Right cardiac atrium (tissue), 5 donors: ENCODE measurements around the gene BNIP5. TPM values are rescaled to one million over a fixed set of nuclear protein-coding genes. Genes with fewer than 3 reads are reported as not detected.

Source experiments
- ATAC-seq, 2 donors: fragments of 200-7000 bp; cut with Tn5 transposase; one replicate each; pipeline versions ENCODE4 v1.8.0 to v1.9.1; 2020; ENCODE audit warnings: moderate library complexity in 2 of 2, mild to moderate bottlenecking in 1 of 2
- DNase-seq, 3 donors: peaks; one replicate each; pipeline ENCODE4 v3.0.0-alpha.2; 2020
- H3K27ac ChIP-seq: one replicate; pipeline ENCODE4 v1.5.1; 2013; ENCODE audit warnings: mild to moderate bottlenecking, low read length, control low read depth, moderate library complexity
- H3K27me3 ChIP-seq: one replicate; pipeline ENCODE4 v1.6.1; 2013; ENCODE audit not compliant: control insufficient read depth, insufficient read depth
- H3K4me1 ChIP-seq: one replicate; pipeline ENCODE4 v1.6.1; 2013; ENCODE audit warnings: low read length; ENCODE audit not compliant: control insufficient read depth, insufficient read depth
- H3K4me3 ChIP-seq: one replicate; pipeline ENCODE4 v1.5.1; 2013; ENCODE audit warnings: low read length, control low read depth
- H3K9me3 ChIP-seq: one replicate; pipeline ENCODE4 v1.6.1; 2013; ENCODE audit warnings: low read length; ENCODE audit not compliant: control insufficient read depth
- WGBS: extraction: QIAGEN DNeasy Blood & Tissue Kit; methylation state at CpG from one replicate; pipeline ENCODE4 v1.1.7; 2013; 5-methylcytosine and 5-hydroxymethylcytosine counted together
- intact Hi-C, 4 donors: fragments of 100-400 bp; cut with DNase I; formaldehyde crosslinking; loops; one replicate each; pipeline versions ENCODE4 v1.11.0 to v1.14.0; 2022 to 2023
- polyA plus RNA-seq: library from polyadenylated mRNA; stranded (reverse); fragments of 200-250 nt; gene quantifications from one replicate; pipeline ENCODE4 v1.2.3, GENCODE V29; 2013
- total RNA-seq, 4 donors: library from RNA; stranded (reverse); fragmentation: NEBNext Ultra II Directional; extraction: Animal tissue kit (Norgen Biotek cat#: 25700); gene quantifications; one replicate each; pipeline ENCODE4 v1.2.1, GENCODE V29; 2021
- donor health status: healthy with polysubstance abuse.
- donor health status: DM: no; HTN: yes; CAD: no.
- donor health status: DM: no; HTN: no; CAD: no.
- donor health status: DM: no; HTN: yes; CAD: no; lungs with severe emphysema.
- donor health status: DM: yes; HTN: yes; CAD: no.

BNIP5 gene
- total and polyA plus RNA-seq, 5 donors, result 0.02 to 0.06 TPM; not detected in 3

DNA sequence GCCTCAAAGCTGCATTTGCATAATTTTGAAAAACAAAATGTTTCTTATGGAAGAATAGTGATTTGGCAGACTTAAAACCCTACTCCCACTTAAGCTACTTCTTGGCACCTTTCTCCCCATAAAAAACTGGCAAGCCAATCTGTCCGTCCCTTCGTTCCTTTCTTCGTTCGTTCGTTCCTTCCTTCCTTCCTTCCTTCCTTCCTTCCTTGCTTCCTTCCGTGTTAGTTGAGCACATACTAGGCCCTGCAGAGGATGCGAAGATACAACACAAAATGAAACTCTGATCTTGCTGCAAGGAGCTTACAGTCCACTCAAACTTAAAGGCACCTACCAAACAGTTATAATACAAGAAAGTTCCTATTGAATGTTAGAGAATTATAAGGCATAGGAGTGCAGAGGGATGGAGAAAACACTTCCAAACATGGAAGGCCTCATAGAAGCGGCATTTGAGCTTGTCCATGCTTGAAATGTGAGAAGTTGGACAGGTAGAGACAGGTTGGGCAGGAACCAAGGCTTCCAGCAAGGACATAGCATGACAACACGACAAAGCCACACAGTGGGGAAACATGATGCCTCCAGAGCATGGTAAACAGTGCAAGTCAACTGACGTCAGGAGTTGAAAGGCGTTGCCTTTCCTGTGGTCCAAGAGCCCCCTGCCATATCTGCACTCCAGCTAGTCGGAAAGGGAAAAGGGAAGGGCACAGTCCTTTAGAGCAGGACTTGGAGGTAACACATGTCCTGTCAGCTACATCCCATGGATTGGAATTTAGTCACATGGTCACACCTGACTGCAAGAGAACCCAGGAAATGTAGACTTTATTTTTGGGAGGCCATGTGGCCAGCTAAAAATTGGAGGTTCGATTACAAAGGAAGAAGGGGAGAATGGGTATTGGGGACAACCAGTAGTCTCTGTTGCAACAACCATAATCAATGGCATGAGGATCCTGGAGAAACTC, 59.8 kb downstream of the BNIP5 start:
- Histone ChIP-seq H3K27me3 (no peaks in the 10 kb centered on the region), H3K27ac (no peak overlapping the region), H3K9me3 (no peaks in the 10 kb centered on the region), H3K4me3 (no peak overlapping the region), H3K4me1 (no peaks in the 10 kb centered on the region)
- ATAC-seq (no peak), DNase-seq (no peak)
- intact Hi-C loops, result no loop called here
- WGBS, result 69% methylated on average over 13 of the region's 13 CpGs

DNA sequence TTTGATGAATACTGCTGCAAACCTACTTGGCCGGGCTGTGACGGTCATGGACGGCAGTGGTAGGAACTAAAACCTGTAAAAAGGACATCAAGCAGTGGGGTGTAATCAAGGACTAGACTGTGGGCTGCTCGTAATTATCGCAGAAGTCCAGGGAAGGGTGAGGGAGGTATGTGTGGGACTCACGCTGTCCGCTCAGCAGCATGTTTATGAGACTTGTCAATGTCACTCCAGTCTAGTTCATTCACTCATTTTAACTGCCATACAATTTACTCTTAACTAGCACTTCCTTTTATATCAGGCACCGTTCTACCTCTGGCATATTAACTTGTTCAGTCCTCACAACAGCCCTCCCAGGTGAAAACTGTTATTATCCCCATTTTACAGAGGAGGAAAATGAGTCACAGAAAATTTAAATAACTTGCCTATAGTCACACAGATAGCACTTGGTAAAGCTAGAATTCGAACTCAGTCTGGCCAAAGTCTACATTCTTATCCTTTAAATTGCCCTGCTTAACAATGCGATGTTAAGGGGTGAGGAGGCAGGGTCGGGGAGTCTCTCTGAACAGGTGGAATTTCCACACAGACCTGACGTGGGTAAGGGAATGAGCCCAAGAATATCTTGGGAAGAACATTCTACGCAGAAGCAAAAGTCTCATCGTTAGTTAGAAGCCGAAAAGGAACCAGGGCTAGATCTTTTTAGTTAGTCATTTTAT, 62.7 kb downstream of the BNIP5 start:
- WGBS, result 80% methylated on average over 15 of the region's 15 CpGs
- H3K27ac ChIP-seq, result no peak overlapping the region
- no peak overlapping the region for H3K4me3 ChIP-seq
- no peak for DNase-seq
- intact Hi-C loops, result no loop called here
- H3K4me1 ChIP-seq, result no peaks in the 10 kb centered on the region
- H3K27me3 ChIP-seq, result no peaks in the 10 kb centered on the region
- no peak for ATAC-seq
- no peaks in the 10 kb centered on the region for H3K9me3 ChIP-seq

DNA sequence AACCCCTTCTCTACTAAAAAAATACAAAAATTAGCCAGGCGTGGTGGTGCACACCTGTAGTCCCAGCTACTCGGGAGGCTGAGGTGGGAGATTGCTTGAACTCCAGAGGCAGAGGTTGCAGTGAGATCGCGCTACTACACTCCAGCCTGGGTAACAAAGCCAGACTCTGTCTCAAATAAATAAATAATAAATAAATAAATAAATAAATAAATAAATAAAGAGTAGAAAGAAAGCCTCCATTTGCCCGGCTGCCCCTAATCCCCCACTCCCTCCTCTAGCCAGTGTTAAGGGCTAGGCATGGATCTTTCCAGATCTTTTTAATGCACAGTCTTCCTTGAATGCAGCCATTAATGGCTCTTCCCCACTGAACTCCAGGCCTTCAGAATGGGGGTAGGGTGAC, 63.6 kb downstream of the BNIP5 start:
- DNase-seq (no peak), ATAC-seq (no peak)
- H3K4me1 ChIP-seq, result no peaks in the 10 kb centered on the region
- no peaks in the 10 kb centered on the region for H3K9me3 ChIP-seq
- intact Hi-C loops, result no loop called here
- no peaks in the 10 kb centered on the region for H3K27me3 ChIP-seq
- 93% methylated on average over 5 of the region's 5 CpGs for WGBS
- no peak overlapping the region for H3K4me3 ChIP-seq
- no peak overlapping the region for H3K27ac ChIP-seq

DNA sequence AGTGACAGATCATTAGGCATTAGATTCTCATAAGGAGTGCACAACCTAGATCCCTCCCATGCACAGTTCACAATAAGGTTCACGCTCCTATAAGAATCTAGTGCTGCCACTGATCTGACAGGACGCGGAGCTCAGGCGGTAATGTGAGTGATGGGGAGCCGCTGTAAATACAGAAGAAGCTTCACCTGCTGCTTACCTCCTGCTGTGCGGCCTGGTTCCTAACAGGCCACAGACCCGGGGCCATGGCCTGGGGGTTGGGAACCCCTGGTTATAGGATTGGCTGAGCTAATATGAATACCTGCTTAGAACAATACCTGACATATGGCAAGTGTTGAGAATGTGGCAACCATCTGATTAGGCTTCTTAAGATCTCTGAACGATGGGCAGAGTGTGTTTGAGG, 64.5 kb downstream of the BNIP5 start:
- H3K9me3 ChIP-seq, result no peaks in the 10 kb centered on the region
- DNase-seq (no peak), ATAC-seq (no peak)
- H3K4me1 ChIP-seq, result no peaks in the 10 kb centered on the region
- H3K4me3 ChIP-seq, result no peak overlapping the region
- WGBS, result 79% methylated on average over 8 of the region's 8 CpGs
- H3K27ac ChIP-seq, result no peak overlapping the region
- intact Hi-C loops, result no loop called here
- H3K27me3 ChIP-seq, result no peaks in the 10 kb centered on the region

DNA sequence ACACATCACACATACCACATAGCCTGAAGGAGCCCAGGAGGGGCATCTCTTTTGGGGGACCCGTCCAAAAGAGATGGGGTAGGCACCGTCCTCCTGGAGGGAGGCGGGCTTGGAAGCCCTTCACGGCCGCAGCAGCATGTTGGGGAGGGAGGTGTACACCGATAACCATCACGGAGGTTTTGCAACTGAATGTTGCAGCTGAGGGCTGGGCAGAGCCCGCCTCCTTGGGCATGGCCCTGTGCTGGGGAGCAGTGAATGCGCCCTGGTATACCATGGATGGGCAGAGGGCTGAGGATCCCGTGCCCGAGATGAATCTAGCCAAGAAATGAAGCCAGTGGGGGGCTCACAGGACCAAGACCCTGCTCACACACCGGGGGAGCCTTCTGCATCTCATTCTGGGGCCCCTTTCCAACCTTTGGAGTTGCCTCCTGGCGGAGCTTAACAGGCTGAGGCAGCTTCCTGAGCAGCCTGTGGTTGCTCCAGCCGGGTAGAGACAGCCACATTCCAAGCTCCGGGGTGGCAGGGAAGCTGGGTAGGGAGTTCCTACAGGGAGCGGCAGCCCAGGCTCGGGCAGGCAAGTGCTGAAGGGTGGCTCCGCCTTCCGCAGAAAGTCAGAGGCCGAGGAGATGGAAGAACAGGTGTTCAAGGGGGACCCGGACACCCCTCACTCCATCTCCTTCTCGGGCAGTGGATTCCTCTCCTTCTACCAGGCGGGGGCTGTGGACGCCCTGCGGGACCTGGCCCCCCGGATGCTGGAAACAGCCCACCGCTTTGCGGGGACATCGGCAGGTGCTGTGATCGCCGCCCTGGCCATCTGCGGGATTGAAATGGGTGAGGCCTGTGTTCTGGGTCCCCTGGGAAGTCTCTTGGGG, 66.6 kb downstream of the BNIP5 start, which contains the start of gene PNPLA1:
PNPLA1 (plus strand) TSS at position 227 of the 872 bp plus-strand sequence; CDS start at position 627, 400 bp downstream.
- WGBS, result 76% methylated on average over 32 of the region's 32 CpGs
- ATAC-seq, result no peak
- no peak within 1 kb of the TSS for H3K27ac ChIP-seq
- no peaks in the 10 kb centered on the region for H3K4me1 ChIP-seq
- H3K9me3 ChIP-seq, result no peaks in the 10 kb centered on the region
- no peak within 1 kb of the TSS for H3K4me3 ChIP-seq
- H3K27me3 ChIP-seq, result no peaks in the 10 kb centered on the region
- DNase-seq, result peak in 1 of 3 donors; percentile 37
- intact Hi-C loops, result no loop called here

DNA sequence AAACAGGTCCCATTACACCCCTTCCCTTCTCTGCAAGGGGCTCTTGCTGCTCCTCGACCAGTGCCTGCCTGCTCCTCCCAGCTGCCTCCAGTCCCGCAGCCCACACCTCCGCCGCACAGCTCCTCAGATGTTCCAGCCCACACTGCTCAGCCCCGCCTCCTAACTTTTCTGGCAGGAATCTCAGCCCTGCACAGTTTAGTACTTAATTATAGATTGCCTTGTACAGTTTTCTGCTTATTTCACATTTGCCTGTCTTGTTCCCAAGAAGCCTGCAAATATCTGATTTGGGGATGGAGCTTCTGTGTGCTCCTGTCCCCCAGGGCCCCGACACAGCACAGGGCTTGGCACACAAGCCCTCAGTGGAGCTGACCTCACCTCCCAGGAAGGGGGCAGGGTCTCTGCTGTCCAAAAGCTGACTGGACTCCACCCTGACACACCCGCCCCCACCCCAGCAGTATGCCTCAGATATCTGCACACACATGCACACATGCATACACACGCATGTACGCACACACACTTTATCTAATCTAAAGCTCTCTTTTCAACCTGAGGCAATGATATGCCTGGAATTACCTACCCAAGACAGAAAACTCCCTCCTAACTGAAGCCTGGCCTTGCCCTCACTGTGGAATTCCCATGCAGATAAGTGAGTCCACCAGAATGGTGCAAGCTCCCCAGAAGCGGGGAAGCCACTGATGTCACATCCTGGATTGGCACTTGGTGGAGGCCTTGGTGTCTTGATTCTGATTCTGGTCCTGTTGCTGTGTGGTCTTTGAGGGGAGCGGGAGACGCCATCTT, 68.0 kb downstream of the BNIP5 start:
- Histone ChIP-seq H3K27me3 (no peaks in the 10 kb centered on the region), H3K4me3 (no peak overlapping the region), H3K9me3 (no peaks in the 10 kb centered on the region), H3K4me1 (no peaks in the 10 kb centered on the region), H3K27ac (no peak overlapping the region)
- intact Hi-C loops, result no loop called here
- DNase-seq (peak in 2 of 3 donors; percentile 18 to 41), ATAC-seq (peak; percentile 56)
- WGBS, result 53% methylated on average over 12 of the region's 12 CpGs

DNA sequence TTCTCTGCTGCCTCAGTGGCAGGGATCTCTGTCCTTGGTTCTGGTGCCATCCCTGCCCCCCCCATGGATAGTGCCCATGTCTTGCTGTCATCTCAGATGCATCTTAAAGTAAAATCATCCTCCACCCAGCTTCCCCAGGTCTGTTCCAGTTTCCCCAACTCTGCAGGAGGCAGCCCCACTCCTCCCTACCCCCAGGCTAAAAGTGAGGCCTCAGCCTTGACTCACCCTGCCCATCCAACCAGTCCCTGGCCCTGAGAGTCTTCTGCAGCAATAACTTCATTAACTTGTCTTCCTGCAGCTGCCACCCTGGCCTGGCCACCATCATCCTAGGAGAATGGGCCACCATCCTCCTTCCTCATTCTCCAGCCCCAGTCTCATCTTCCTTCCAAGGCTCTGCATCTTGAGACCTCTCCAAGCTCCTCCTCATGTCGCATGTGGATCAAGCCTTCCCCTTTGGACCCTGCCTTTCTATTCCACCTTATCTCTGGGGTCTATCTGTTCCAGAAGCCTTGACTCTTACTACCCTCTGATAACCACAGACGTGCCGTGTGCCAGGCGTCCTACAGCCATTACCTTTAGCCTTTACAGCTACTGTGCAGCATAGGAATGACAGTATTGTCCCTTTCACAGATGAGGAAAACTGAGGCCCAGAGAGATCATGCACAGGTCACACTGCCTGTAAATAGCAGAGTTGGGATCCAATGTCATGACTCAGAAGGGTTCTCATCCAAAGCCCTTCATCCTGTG, 68.8 kb downstream of the BNIP5 start:
- Histone ChIP-seq H3K27ac (no peak overlapping the region), H3K9me3 (no peaks in the 10 kb centered on the region), H3K27me3 (no peaks in the 10 kb centered on the region), H3K4me3 (no peak overlapping the region), H3K4me1 (no peaks in the 10 kb centered on the region)
- WGBS, result 91% methylated on average over 4 of the region's 4 CpGs
- ATAC-seq, result no peak
- intact Hi-C loops, result no loop called here
- DNase-seq, result no peak

DNA sequence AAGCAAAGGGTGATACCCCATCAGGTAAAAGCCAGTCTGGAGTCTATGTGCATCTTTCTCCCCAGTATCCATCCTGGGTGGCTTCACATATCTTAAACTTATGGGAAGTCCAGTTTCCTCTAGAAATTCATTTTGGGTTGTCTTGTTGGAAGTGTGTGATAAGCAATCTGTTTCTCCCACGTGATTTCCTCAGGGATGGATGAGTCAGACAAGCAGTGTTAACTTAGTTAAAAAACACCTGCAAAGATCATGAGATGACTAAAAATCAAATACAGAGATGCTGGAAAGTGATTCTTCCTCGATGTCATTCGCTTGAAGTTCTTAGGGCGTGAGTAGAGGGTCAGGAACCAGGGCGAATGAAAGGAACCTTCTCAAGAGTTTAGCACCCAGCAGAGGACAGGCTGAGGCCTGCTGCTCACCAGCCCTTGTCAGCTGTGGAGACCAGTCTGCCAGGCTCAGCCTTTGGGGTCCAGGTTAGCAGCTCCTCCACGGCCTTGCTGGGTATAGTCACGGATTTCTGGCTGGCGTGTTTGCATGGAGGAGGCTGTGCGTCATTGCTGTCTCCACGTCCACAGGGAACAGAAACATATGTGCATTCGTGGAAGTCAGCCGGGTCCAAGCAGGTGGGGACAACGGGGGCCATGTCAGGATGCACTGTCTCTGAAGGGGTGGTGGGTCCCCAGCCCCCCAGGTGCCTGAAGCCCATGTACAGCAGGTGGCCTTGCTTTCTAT, 69.6 kb downstream of the BNIP5 start:
- no peaks in the 10 kb centered on the region for H3K4me1 ChIP-seq
- no peak overlapping the region for H3K27ac ChIP-seq
- no peaks in the 10 kb centered on the region for H3K9me3 ChIP-seq
- no peak overlapping the region for H3K4me3 ChIP-seq
- no peaks in the 10 kb centered on the region for H3K27me3 ChIP-seq
- intact Hi-C loops, result no loop called here
- WGBS, result 89% methylated on average over 13 of the region's 13 CpGs
- ATAC-seq (no peak), DNase-seq (no peak)
